GM06990 (cell line): ENCODE measurements around the gene ORAI1.

Experiments used
- DNase-seq: peaks from one replicate; pipeline ENCODE4 v3.0.0-alpha.2; 2011; ENCODE audit not compliant: insufficient read length; ENCODE audit errors: extremely low read depth
- H3K27me3 ChIP-seq: replicated peaks from 2 replicates; pipeline ENCODE4 v1.6.0; 2011; ENCODE audit warnings: low read length; ENCODE audit not compliant: control insufficient read depth, insufficient read depth
- H3K36me3 ChIP-seq: 2 replicates; pipeline ENCODE4 v1.5.1; 2011; ENCODE audit warnings: low read length; ENCODE audit not compliant: control insufficient read depth, insufficient read depth
- H3K4me3 ChIP-seq: replicated peaks from 2 replicates; pipeline ENCODE4 v1.5.1; 2011; ENCODE audit warnings: low read depth, mild to moderate bottlenecking, control low read depth, low read length
- TF ChIP-seq, protein P1 (sequence below): IDR thresholded peaks from 2 replicates; pipeline ENCODE4 v1.5.1; 2011; ENCODE audit warnings: low read length, control low read depth, mild to moderate bottlenecking, inconsistent platforms; ENCODE audit not compliant: insufficient read depth, poor library complexity, severe bottlenecking

Gene ORAI1

DNA sequence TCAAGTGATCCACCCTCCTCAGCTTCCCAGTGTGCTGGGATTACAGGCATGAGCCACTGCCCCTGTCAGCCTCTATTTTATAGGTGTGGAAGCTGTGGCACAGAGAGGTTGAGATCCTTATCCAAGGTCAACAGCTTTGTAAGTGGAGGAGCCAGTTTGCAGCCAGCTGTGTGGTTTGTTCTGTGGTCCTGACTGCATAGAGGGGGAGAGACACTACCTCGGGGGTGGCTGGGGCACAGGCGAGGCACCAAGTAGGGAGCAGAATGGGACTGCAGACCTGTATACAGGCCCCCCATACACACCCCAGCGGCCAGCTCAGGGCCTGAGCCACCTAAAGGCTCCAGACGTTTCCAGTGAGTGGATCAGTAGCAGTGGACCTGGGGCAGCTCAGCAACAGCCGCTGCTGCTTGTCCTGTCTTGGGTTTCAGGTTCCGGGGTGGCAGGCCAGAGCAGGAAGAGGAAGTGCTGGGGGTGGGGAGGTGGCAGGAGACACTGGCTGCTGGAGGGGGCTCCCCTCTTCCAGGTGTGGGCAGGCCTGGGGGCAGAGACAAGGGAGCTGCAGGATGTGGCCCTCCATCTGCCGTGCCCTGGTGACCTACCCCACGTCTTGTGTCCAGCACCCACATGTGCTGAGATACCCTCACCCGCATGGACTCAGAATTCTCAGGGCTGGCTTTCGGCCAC lies 11.0 kb downstream of the ORAI1 start:
- TF ChIP-seq, protein P1, sequence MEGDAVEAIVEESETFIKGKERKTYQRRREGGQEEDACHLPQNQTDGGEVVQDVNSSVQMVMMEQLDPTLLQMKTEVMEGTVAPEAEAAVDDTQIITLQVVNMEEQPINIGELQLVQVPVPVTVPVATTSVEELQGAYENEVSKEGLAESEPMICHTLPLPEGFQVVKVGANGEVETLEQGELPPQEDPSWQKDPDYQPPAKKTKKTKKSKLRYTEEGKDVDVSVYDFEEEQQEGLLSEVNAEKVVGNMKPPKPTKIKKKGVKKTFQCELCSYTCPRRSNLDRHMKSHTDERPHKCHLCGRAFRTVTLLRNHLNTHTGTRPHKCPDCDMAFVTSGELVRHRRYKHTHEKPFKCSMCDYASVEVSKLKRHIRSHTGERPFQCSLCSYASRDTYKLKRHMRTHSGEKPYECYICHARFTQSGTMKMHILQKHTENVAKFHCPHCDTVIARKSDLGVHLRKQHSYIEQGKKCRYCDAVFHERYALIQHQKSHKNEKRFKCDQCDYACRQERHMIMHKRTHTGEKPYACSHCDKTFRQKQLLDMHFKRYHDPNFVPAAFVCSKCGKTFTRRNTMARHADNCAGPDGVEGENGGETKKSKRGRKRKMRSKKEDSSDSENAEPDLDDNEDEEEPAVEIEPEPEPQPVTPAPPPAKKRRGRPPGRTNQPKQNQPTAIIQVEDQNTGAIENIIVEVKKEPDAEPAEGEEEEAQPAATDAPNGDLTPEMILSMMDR: no peak
- peak; percentile 66 for DNase-seq
- Histone ChIP-seq H3K4me3 (no peak overlapping the region), H3K36me3 (peaks cover 9% of the 10 kb centered on the region), H3K27me3 (no peaks in the 10 kb centered on the region)

DNA sequence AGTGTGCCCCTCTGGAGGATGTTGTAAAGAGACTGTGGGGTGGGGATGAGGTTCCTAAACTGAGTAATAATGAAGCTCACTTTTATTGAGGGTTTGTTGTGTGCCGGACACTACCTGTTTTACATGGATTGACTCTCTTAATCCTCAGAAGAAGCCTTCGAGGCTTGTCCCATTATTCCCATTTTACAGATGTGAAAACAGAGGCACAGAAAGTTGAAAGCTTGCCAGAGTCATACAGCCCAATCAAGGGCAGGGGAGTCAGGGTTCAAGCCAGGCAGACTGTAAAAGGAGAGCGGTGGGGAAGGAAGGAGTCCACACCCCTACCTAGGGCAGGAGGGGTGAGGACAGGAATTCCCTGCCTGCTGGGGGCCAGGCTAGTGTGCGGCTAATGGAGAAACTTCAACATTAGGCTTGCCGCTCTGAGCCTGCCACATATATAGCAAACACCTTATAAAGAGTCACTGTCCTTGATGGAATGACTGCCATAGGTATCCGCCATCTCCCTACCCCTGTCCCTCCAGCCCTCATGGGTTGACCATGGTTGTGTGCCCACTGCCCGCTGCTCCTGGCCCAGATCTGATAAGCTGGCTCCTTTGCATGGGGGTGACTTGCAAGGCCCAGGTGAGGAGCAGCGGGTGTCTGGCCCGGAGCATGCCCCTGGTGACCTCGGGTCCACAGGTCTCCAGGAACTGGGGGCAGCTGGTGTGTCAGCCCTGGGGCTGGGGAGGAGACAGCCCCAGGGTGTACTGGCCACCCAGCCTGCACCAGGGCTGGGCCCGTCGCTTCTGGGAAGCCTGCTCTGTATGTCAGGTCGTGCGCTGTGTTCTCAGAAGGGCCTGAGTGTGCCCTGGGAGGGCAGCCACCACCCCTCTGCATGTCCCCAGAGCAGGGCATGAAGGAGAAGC lies 12.2 kb downstream of the ORAI1 start:
- no peak for DNase-seq
- H3K36me3 ChIP-seq: peaks cover 9% of the 10 kb centered on the region
- no peak overlapping the region for H3K4me3 ChIP-seq
- TF ChIP-seq, protein P1: no peak
- H3K27me3 ChIP-seq: no peaks in the 10 kb centered on the region

DNA sequence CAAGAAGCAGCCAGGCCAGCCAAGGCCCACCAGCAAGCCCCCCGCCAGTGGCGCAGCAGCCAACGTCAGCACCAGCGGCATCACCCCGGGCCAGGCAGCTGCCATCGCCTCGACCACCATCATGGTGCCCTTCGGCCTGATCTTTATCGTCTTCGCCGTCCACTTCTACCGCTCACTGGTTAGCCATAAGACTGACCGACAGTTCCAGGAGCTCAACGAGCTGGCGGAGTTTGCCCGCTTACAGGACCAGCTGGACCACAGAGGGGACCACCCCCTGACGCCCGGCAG lies 15.0 kb downstream of the ORAI1 start:
- TF ChIP-seq, protein P1: no peak
- Histone ChIP-seq H3K4me3 (no peak overlapping the region), H3K27me3 (no peaks in the 10 kb centered on the region), H3K36me3 (peaks cover 10% of the 10 kb centered on the region)
- no peak for DNase-seq

DNA sequence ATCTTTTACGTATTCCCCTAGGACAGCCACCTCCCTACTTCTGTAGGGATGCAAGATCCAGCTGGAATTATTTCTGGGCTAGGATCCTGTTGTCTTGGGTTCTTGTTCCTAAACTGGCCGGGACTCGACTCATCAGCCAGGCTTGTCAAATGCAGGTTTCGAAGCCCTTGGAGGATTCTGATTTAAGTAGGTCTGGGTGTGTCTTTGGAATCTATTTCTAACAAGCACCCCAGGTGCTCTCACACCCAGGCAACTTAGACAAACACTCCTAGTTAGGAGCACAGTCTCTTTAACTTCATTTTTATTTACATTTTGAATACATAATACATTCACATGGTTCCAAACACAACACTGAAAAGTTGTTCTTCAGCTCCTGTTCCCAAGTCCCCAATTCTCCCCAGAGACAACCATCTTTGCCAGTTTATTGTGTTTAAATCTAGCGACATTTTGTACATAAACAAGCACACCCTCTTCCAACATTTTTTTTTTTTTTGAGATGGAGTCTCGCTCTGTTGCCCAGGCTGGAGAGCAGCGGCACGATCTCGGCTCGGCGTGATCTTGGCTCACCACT lies 22.2 kb downstream of the ORAI1 start:
- TF ChIP-seq, protein P1: no peak
- H3K27me3 ChIP-seq: no peaks in the 10 kb centered on the region
- H3K36me3 ChIP-seq: peaks cover 2% of the 10 kb centered on the region; the same call in 1 of the 2 replicates
- DNase-seq: no peak
- no peak overlapping the region for H3K4me3 ChIP-seq

DNA sequence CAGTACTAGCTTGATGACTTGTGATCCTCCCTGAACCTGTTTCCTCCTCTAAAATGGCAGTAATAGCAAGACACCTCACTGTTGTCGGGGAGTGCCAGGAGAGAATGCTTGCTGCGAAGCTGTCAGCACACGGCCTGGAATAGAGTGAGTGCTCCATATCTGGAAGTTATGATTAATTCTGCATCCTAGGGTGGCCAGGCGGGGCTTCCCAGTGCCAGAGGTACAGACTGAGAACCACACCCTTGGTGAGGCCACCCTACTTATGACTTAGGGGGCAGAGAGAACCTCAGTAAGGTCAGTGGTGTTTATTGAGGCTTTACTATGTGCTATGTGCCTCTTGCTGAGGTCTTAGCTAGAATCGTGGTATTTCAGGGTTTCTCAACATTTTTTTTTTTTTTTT lies 23.0 kb downstream of the ORAI1 start:
- no peak for DNase-seq
- Histone ChIP-seq H3K27me3 (no peaks in the 10 kb centered on the region), H3K4me3 (no peak overlapping the region), H3K36me3 (no peaks in the 10 kb centered on the region; the same call in 1 of the 2 replicates)
- TF ChIP-seq, protein P1: no peak
